Caco-2 (cell line): Measurements from ENCODE around the gene GRK7. TPM values are rescaled to one million over a fixed set of nuclear protein-coding genes. Genes with fewer than 3 reads are reported as not detected.

Source experiments
- BruUV-seq: library from RNA; stranded (reverse); fragments of 400-500 nt; replicated peaks from 2 replicates; lab custom pipeline; 2021; lab: Mats Ljungman, UMichigan
- CTCF ChIA-PET: fragments of 300-600 bp; sonication (Branson Sonifier 250); formaldehyde crosslinking; loops from one replicate; lab custom pipeline; 2022; ENCODE audit warnings: antibody characterized with exemption; lab: Charles Lee
- POLR2A ChIA-PET: fragments of 300-600 bp; sonication (Branson Sonifier 250); formaldehyde crosslinking; loops from one replicate; lab custom pipeline; 2022; ENCODE audit warnings: antibody characterized with exemption; lab: Charles Lee
- DNase-seq, 2 experiments: peaks; one replicate each; pipeline versions ENCODE4 v3.0.0 to v3.0.0-alpha.2; 2020 to 2022
- H3K27me3 ChIP-seq: replicated peaks from 2 replicates; pipeline ENCODE4 v1.6.0; 2011; ENCODE audit warnings: low read length; ENCODE audit not compliant: control insufficient read depth, insufficient read depth
- H3K36me3 ChIP-seq: 2 replicates; pipeline ENCODE4 v1.5.1; 2011; ENCODE audit warnings: low read length; ENCODE audit not compliant: control insufficient read depth, insufficient read depth
- H3K4me1 ChIP-seq: fragments of 250-450 bp; sonication (Bioruptor Pico); 2 replicates; pipeline ENCODE4 v1.5.1; 2020; ENCODE audit warnings: mild to moderate bottlenecking
- H3K4me3 ChIP-seq: 2 replicates; pipeline ENCODE4 v1.5.1; 2011; ENCODE audit warnings: low read depth, mild to moderate bottlenecking, control low read depth, low read length
- H3K9me3 ChIP-seq: fragments of 250-450 bp; sonication (Bioruptor Pico); 2 replicates; pipeline ENCODE4 v1.5.1; 2020; ENCODE audit warnings: mild to moderate bottlenecking, moderate library complexity
- H3K27ac Mint-ChIP-seq: one replicate; pipeline ENCODE4 v1.8.0; 2022; ENCODE audit warnings: mixed read lengths; ENCODE audit not compliant: unreplicated experiment
- H3K27me3 Mint-ChIP-seq: one replicate; pipeline ENCODE4 v1.8.0; 2022; ENCODE audit warnings: mixed read lengths; ENCODE audit not compliant: insufficient read depth, unreplicated experiment
- H3K36me3 Mint-ChIP-seq: one replicate; pipeline ENCODE4 v1.8.0; 2022; ENCODE audit warnings: mild to moderate bottlenecking, mixed read lengths; ENCODE audit not compliant: insufficient read depth, unreplicated experiment
- H3K4me1 Mint-ChIP-seq: one replicate; pipeline ENCODE4 v1.8.0; 2022; ENCODE audit warnings: low read depth, mixed read lengths; ENCODE audit not compliant: unreplicated experiment
- H3K4me3 Mint-ChIP-seq: one replicate; pipeline ENCODE4 v1.8.0; 2022; ENCODE audit warnings: mild to moderate bottlenecking, moderate library complexity, mixed read lengths; ENCODE audit not compliant: unreplicated experiment
- H3K9me3 Mint-ChIP-seq: one replicate; pipeline ENCODE4 v1.8.0; 2022; ENCODE audit warnings: mixed read lengths; ENCODE audit not compliant: unreplicated experiment
- intact Hi-C: fragments of 100-400 bp; cut with micrococcal nuclease; formaldehyde crosslinking; loops from one replicate; pipeline ENCODE4 v1.10.0; 2022; ENCODE audit not compliant: unreplicated experiment
- total RNA-seq: library from RNA; stranded (reverse); gene quantifications from 2 replicates; pipeline ENCODE4 v1.2.3, GENCODE V29; 2022
- TF ChIP-seq, protein P1 (sequence below), 2 experiments: fragments of 200-600 bp in 1 of 2; IDR thresholded peaks; 1 replicate in 1 of 2; 2 replicates in 1 of 2; pipeline versions ENCODE4 v1.5.1 to v1.8.0; 2011 to 2022; ENCODE audit warnings: antibody characterized with exemption in 1 of 2, control low read depth in 1 of 2, inconsistent platforms in 1 of 2, low read depth in 1 of 2, low read length in 1 of 2, mild to moderate bottlenecking in 1 of 2, moderate library complexity in 1 of 2; ENCODE audit not compliant: insufficient read depth in 1 of 2, severe bottlenecking in 1 of 2, unreplicated experiment in 1 of 2

Gene GRK7
- total RNA-seq, 1 experiment from 2014 or later = not detected

DNA sequence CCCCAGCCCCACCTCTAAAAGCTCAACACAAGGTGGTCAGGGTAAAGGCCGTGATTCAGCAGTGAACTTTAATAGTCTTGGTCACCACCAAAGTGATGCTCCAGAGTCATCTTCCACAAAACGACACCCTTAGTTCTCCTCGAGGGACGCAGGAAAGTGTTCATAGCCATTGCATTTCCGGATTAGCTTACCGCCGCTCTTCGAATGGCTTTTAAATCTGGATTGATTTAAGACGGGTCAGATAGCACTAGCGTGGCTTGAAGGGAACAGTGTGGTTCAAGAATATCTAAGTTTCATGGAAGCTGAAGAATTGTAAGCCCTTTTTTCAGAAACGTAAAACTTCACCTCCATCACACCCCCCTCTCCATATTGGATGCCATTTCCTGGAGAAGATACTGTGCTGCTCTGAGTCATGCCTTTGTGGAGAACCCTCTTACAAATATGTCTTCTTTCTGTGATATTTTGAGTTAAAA lies 24.3 kb upstream of the GRK7 start:
- peaks cover 25% of the 10 kb centered on the region for H3K4me1 ChIP-seq
- TSS peak; percentile 45 for BruUV-seq
- H3K9me3 ChIP-seq = no peaks in the 10 kb centered on the region
- H3K27me3 ChIP-seq = no peaks in the 10 kb centered on the region
- CTCF ChIA-PET = interaction anchor here (0.7 to 0.9 kb wide), 2 partner anchors 11 to 174 kb away, joined by 3 read pairs; no protein-coding TSS in a partner anchor
- H3K36me3 ChIP-seq = no peaks in the 10 kb centered on the region
- peak overlapping the region; percentile 98 for H3K27ac Mint-ChIP-seq
- H3K9me3 Mint-ChIP-seq = no peaks in the 10 kb centered on the region
- H3K4me3 Mint-ChIP-seq = peak overlapping the region; percentile 97
- H3K27me3 Mint-ChIP-seq = no peaks in the 10 kb centered on the region
- no peak for DNase-seq
- intact Hi-C loops = loop anchor here (1.0 to 2.0 kb wide), 4 partner anchors 11 to 174 kb away; no protein-coding TSS in a partner anchor
- H3K36me3 Mint-ChIP-seq = peaks cover 11% of the 10 kb centered on the region
- H3K4me3 ChIP-seq = peak overlapping the region; percentile 98
- POLR2A ChIA-PET = no interaction called here
- no peaks in the 10 kb centered on the region for H3K4me1 Mint-ChIP-seq
- TF ChIP-seq, protein P1, sequence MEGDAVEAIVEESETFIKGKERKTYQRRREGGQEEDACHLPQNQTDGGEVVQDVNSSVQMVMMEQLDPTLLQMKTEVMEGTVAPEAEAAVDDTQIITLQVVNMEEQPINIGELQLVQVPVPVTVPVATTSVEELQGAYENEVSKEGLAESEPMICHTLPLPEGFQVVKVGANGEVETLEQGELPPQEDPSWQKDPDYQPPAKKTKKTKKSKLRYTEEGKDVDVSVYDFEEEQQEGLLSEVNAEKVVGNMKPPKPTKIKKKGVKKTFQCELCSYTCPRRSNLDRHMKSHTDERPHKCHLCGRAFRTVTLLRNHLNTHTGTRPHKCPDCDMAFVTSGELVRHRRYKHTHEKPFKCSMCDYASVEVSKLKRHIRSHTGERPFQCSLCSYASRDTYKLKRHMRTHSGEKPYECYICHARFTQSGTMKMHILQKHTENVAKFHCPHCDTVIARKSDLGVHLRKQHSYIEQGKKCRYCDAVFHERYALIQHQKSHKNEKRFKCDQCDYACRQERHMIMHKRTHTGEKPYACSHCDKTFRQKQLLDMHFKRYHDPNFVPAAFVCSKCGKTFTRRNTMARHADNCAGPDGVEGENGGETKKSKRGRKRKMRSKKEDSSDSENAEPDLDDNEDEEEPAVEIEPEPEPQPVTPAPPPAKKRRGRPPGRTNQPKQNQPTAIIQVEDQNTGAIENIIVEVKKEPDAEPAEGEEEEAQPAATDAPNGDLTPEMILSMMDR (IDR thresholded peaks at IDR 0.05; ENCODE audit: insufficient read depth in 1 of 2, low read depth in 1 of 2, low read length in 1 of 2, severe bottlenecking in 1 of 2, unreplicated experiment in 1 of 2) = no peak

DNA sequence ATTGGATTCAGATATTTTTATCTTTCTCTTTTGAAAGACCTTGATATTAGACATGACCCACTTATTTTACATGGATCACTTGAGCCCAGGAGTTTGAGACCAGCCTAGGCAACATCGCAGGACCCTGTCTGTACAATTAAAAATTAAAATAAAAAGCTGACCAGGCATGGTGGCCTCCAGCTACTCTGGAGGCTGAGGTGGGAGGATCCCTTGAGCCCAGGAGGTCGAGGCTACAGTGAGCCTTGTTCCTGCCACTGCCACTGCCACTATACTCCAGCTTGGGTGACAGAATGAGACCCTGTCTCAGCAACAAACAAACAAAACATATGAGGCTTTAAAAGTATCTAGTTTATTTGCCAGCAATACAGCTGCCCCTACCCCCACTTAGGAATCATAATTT lies 23.5 kb upstream of the GRK7 start:
- Mint-ChIP-seq H3K4me1 (no peaks in the 10 kb centered on the region), H3K27ac (peak overlapping the region; percentile 98), H3K36me3 (peaks cover 19% of the 10 kb centered on the region), H3K9me3 (no peaks in the 10 kb centered on the region), H3K4me3 (peak overlapping the region; percentile 97), H3K27me3 (no peaks in the 10 kb centered on the region)
- POLR2A ChIA-PET = no interaction called here
- intact Hi-C loops = loop anchor here (2.0 kb wide), 1 partner anchor 163 kb away; no protein-coding TSS in a partner anchor
- Histone ChIP-seq H3K27me3 (no peaks in the 10 kb centered on the region), H3K4me3 (peak overlapping the region; percentile 98), H3K9me3 (no peaks in the 10 kb centered on the region), H3K4me1 (peaks cover 25% of the 10 kb centered on the region), H3K36me3 (no peaks in the 10 kb centered on the region)
- TF ChIP-seq, protein P1 (IDR thresholded peaks at IDR 0.05; ENCODE audit: insufficient read depth in 1 of 2, low read depth in 1 of 2, low read length in 1 of 2, severe bottlenecking in 1 of 2, unreplicated experiment in 1 of 2) = no peak
- CTCF ChIA-PET = no interaction called here
- BruUV-seq = no TSS peak
- DNase-seq = no peak

DNA sequence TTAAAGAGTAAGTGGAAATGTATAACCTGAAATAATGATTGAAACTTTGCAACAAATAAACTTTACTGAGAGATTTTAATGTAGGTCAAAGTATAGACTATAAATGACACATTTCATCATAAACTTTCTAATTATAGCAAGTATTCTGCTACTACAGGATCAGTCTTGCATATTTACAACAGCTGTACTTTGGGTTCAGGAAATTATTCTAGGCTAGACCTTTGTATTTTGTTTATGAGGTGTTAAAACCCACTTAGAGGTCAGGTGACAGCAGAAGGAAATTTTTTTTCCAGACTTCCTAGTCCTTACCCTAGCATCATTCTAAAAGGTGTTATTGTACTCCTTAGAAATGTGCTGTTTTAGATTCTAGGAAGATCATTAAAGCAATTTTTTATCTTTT lies 22.9 kb upstream of the GRK7 start:
- Mint-ChIP-seq H3K36me3 (peaks cover 24% of the 10 kb centered on the region), H3K4me3 (no peak overlapping the region), H3K4me1 (no peaks in the 10 kb centered on the region), H3K27me3 (no peaks in the 10 kb centered on the region), H3K27ac (no peak overlapping the region), H3K9me3 (no peaks in the 10 kb centered on the region)
- H3K36me3 ChIP-seq = no peaks in the 10 kb centered on the region
- peaks cover 20% of the 10 kb centered on the region for H3K4me1 ChIP-seq
- intact Hi-C loops = no loop called here
- CTCF ChIA-PET = no interaction called here
- H3K9me3 ChIP-seq = no peaks in the 10 kb centered on the region
- DNase-seq = no peak
- H3K4me3 ChIP-seq = no peak overlapping the region
- H3K27me3 ChIP-seq = no peaks in the 10 kb centered on the region
- TF ChIP-seq, protein P1 (IDR thresholded peaks at IDR 0.05; ENCODE audit: insufficient read depth in 1 of 2, low read depth in 1 of 2, low read length in 1 of 2, severe bottlenecking in 1 of 2, unreplicated experiment in 1 of 2) = no peak
- POLR2A ChIA-PET = no interaction called here
- BruUV-seq = no TSS peak
